HK-2 (cell line): ENCODE data around the gene DUOX2.

Experiments
- DNase-seq: peaks from one replicate; pipeline ENCODE4 v3.0.0-alpha.2; 2018; ENCODE audit not compliant: unreplicated experiment

DUOX2 gene

GRCh38 chr15:45114076-45114750 is at the start of gene DUOX2, which contains the start of gene DUOXA2:
Gene DUOX2 (minus strand): TSS chr15:45114172. CDS start chr15:45113411, 761 bp downstream.
Gene DUOXA2 (plus strand): TSS chr15:45114326. CDS start chr15:45114606, 280 bp downstream.
- DNase-seq = no peak

GRCh38 chr15:45163508-45163856 is 49.5 kb upstream of the DUOX2 start:
- DNase-seq = no peak

GRCh38 chr15:45162771-45163507 is 49.0 kb upstream of the DUOX2 start:
- DNase-seq = peak; percentile 73

DNA sequence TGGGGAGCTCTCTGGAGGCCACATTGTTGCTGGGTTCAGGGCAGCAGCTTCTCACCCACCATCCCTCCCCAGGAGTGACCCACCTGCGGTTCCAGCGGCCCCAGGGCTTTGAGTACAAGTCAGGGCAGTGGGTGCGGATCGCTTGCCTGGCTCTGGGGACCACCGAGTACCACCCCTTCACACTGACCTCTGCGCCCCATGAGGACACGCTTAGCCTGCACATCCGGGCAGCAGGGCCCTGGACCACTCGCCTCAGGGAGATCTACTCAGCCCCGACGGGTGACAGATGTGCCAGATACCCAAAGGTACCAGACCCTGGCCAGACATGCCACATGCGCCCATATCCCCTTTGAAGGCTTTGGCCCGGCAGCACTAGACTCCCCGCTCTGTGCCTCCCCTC is 47.7 kb upstream of the DUOX2 start:
- no peak for DNase-seq

- no peak for DNase-seq
Observed at GRCh38 chr15:45157974-45158373, 44.0 kb upstream of the DUOX2 start.

DNA sequence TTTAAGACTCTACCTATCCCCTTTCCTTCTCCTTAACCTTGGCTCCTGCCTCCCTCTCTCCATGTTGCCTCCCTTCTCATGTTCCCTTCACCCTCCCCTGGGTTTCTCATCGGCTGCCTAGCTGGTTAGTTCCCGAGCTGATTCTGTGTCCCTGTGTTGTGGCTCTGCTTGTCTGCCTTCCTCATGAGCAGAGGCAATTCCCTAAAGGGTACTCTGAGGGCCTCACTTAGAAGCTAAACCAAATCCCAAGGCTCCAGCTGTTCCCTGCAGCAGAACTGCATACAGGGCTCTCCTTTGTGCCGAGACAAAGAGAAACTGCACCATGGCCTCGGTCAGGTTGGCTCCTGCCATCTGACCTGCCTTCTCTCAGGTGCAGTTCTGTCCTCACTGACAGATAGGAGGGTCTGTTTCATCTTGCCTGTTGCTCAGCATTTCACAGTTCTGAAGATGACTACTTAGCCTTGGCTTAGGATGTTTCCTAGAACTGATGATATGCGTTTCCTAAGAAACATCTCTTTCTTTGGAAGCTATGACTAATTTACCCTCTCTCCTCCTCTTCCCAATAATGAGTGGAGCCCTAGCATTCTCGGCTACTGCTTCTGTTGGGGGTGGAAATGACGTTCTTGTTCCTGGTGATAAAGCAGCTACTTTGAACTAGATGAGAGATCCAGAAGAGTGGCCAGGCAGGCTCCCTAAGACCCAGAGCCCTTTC is 42.9 kb upstream of the DUOX2 start:
- no peak for DNase-seq

- DNase-seq = no peak
Observed at GRCh38 chr15:45155739-45156138, 41.8 kb upstream of the DUOX2 start.

DNA sequence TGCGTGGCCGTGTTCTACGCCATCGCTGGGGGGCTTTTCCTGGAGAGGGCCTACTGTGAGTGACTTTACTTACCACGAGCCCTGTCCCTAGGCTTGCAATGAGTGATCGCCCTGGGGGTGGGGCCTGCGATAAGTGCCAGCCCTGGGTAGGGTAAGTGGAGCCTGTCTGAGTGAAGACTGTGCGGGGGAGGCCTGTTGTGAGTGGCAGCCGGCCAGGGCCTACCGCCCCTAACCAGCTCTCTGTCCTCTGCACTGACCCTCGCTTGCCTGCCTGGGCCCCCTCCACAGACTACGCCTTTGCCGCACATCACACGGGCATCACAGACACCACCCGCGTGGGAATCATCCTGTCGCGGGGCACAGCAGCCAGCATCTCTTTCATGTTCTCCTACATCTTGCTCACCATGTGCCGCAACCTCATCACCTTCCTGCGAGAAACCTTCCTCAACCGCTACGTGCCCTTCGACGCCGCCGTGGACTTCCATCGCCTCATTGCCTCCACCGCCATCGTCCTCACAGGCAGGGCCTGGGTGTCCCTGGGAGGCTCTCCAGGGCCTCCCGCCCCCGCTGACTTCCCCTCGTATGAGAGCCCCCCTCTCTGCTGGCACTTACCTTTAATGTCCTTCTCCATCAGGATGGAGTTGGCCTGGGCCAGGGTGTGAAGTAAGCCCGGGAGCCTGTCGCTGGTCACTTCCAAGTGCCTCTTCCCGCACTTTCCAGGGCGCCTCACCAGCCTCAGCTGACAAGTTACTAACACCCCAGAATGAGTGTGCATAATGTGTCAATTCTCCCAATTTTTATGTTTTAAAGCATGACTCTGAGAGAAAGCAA is 38.2 kb upstream of the DUOX2 start:
- no peak for DNase-seq

DNA sequence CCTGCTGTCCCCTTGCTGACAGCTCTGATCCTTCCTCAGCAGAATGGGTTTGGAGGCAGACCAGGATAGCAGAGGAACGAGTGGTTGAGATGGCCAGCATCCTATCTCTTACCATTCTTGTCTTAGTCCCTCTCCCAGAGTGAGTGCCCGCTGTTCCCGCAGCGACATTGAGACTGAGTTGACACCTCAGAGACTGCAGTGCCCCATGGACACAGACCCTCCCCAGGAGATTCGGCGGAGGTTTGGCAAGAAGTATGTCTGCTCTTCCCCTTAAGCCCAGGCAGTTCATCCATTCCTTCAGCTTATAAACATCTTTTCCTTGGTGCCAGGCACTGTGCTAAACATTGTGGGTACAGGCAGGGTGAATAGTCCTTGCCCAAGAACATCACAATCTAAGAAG is 37.0 kb upstream of the DUOX2 start:
- DNase-seq = no peak

- DNase-seq = no peak
Observed at GRCh38 chr15:45150481-45150880, 36.5 kb upstream of the DUOX2 start.

- no peak for DNase-seq
Observed at GRCh38 chr15:45149060-45149459, 35.1 kb upstream of the DUOX2 start.

GRCh38 chr15:45148076-45149059 is 34.4 kb upstream of the DUOX2 start:
- no peak for DNase-seq

GRCh38 chr15:45147606-45148005 is 33.6 kb upstream of the DUOX2 start:
- DNase-seq = no peak

GRCh38 chr15:45146405-45146804 is 32.4 kb upstream of the DUOX2 start:
- DNase-seq = no peak

DNA sequence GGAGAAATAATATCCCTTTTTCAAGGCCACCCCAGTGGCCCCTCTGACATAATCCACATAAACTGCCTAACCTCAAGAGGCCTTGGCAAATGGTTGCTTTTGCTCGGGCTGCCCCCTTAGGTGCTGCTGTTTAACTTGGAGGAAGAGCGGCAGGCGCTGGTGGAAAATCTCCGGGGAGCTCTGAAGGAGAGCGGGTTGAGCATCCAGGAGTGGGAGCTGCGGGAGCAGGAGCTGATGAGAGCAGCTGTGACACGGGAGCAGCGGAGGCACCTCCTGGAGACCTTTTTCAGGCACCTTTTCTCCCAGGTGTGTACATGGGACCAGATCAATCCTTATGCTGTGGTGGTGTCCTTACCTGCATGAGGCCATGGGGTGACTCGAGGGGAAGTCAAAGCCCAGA is 30.8 kb upstream of the DUOX2 start:
- no peak for DNase-seq

DNA sequence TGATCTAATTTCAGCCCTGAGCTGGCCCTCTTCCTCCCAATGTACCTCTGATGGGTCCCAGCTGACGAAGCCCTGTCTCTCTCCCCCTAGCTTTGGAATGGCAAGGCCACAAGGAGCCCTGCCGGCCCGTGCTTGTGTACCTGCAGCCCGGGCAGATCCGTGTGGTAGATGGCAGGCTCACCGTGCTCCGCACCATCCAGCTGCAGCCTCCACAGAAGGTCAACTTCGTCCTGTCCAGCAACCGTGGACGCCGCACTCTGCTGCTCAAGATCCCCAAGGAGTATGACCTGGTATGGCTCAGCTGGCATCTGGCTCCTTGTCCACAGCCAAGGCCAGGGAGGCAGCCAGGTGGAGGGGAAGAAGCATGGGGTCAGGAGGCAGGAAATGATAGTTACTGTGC is 30.0 kb upstream of the DUOX2 start:
- DNase-seq = no peak

DNA sequence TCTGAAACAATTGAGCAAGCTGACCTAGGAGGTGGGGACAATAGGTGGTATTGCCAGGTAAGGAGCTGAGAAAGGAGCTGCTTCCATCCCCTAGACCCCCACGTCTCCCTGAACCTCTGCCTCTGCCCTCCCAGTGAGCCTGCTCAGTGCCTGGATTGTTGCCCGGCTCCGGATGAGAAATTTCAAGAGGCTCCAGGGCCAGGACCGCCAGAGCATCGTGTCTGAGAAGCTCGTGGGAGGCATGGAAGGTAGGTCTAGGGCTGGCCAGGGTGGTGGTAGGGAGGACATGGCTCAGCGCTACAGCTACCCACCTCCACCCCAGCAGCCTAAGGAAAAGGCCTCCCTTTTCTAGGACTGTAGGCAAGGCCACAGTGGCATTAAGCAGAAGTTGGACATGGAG is 29.1 kb upstream of the DUOX2 start:
- DNase-seq = no peak

- no peak for DNase-seq
Observed at GRCh38 chr15:45141386-45141785, 27.4 kb upstream of the DUOX2 start.

GRCh38 chr15:45140557-45141250 is 26.7 kb upstream of the DUOX2 start:
- no peak for DNase-seq

DNA sequence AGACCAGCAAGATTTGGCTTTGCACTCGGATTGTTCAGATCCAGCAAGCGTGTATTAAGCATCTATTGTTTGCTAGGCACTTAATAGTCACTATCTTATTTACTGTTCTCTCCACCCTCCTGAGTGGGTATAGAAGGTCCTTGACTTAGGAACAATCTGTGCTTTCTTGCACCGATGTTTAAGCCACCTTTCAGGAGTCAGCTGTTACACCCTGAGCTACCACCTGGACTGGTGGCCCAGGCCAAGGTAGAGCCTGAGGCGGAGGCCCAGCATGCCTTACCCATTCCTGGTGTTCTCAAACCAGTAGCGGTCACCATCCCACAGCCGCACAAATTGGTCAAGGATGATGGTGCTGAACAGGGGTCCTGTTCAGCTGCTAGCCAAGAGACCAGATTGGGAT is 25.8 kb upstream of the DUOX2 start:
- no peak for DNase-seq
